ENCODE measurements around the gene DPP6. TPM values are rescaled to one million over a fixed set of nuclear protein-coding genes. Genes with fewer than 3 reads are reported as not detected.

DPP6 gene
- polyA plus RNA-seq, 1 donor (not counting 4 experiments of a cell fraction or from before 2014, with no cell fraction given), result not detected

DNA sequence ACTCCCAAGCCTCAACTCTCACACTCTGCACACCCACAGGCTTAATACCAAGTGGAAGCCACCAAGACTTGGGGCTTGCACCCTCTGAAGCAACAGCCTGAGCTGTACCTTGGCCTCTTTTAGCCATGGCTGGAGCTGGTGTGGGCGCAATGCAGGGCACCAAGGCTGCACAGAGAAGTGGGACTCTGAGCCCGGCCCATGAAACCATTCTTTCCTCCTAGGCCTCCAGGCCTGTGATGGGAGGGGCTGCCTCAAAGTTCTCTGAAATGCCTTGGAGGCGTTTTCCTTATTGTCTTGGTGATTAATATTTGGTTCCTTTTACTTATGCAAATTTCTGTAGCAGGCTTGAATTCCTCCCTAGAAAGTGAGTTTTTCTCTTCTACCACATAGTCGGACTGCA, 674.2 kb downstream of the DPP6 start:
- Histone ChIP-seq H3K9me3 (ENCODE audit: control insufficient read depth, low read depth, low read length) (peaks cover 2% of the 10 kb centered on the region), H4K20me1 (ENCODE audit: control insufficient read depth, extremely low read depth, insufficient read depth, low read length) (no peaks in the 10 kb centered on the region), H3K4me1 (ENCODE audit: control insufficient read depth, extremely low read depth, insufficient read depth, low read length) (no peaks in the 10 kb centered on the region), H3K4me2 (ENCODE audit: control insufficient read depth, extremely low read depth, insufficient read depth, low read depth, low read length) (no peak overlapping the region), H3K27me3 (ENCODE audit: control insufficient read depth, extremely low read depth, insufficient read depth, low read length) (no peaks in the 10 kb centered on the region), H3K9ac (ENCODE audit: control insufficient read depth, extremely low read depth, insufficient read depth, low read length) (no peak overlapping the region), H3K9me1 (ENCODE audit: control insufficient read depth, extremely low read depth, insufficient read depth, low read length) (no peaks in the 10 kb centered on the region), H3K36me3 (ENCODE audit: control insufficient read depth in 2 of 2, extremely low read depth in 1 of 2, insufficient read depth in 2 of 2, low read length in 2 of 2) (no peaks in the 10 kb centered on the region), H2AFZ (ENCODE audit: control insufficient read depth, low read length) (no peak overlapping the region), H3K27ac (ENCODE audit: control insufficient read depth, insufficient read depth, low read length) (no peak overlapping the region), H3K79me2 (ENCODE audit: control insufficient read depth, insufficient read depth, low read length) (no peaks in the 10 kb centered on the region), H3K4me3 (ENCODE audit: control insufficient read depth in 2 of 3, extremely low read depth in 1 of 3, insufficient read depth in 2 of 3, low read depth in 1 of 3, low read length in 3 of 3) (no peak overlapping the region)
- FAIRE-seq (no peak), DNase-seq (ENCODE audit: low read depth, low spot score) (no peak)
- no peak for TF ChIP-seq EZH2 (IDR thresholded peaks at IDR 0.05; ENCODE audit: low read length)
- TF ChIP-seq, protein P1, sequence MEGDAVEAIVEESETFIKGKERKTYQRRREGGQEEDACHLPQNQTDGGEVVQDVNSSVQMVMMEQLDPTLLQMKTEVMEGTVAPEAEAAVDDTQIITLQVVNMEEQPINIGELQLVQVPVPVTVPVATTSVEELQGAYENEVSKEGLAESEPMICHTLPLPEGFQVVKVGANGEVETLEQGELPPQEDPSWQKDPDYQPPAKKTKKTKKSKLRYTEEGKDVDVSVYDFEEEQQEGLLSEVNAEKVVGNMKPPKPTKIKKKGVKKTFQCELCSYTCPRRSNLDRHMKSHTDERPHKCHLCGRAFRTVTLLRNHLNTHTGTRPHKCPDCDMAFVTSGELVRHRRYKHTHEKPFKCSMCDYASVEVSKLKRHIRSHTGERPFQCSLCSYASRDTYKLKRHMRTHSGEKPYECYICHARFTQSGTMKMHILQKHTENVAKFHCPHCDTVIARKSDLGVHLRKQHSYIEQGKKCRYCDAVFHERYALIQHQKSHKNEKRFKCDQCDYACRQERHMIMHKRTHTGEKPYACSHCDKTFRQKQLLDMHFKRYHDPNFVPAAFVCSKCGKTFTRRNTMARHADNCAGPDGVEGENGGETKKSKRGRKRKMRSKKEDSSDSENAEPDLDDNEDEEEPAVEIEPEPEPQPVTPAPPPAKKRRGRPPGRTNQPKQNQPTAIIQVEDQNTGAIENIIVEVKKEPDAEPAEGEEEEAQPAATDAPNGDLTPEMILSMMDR (optimal IDR thresholded peaks at IDR 0.05 in 1 of 3, IDR thresholded peaks at IDR 0.05 in 1 of 3, conservative IDR thresholded peaks at IDR 0.05 in 1 of 3; ENCODE audit: extremely low read depth in 1 of 3, insufficient read depth in 2 of 3, low read length in 3 of 3), result no peak
- dilution Hi-C loops (cut with MboI; ENCODE audit: extremely low pct_ligation_motif_present, low sequenced_read_pairs), result no loop called here

DNA sequence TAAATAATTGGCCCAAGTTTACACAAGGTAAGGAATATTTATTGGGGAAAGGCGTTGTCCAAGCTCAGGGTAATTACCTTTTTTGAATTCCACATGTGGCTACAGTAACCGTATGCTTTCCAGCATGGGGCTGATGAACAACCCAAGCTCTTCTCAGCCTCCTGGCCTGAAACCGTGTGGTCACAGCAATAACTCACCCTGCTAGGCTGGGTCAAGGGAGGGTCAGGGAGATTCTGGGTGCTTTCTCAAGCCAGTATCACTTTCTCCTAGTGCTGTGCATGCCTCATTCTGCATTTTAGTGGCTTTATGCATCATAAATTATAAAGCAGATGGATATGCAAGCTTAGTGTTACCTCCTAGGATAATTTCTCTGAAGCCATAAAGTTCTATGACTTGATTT, 676.9 kb downstream of the DPP6 start:
- FAIRE-seq, result no peak
- H3K4me3 ChIP-seq (ENCODE audit: control insufficient read depth in 2 of 3, extremely low read depth in 1 of 3, insufficient read depth in 2 of 3, low read depth in 1 of 3, low read length in 3 of 3), result no peak overlapping the region
- H3K27ac ChIP-seq (ENCODE audit: control insufficient read depth, insufficient read depth, low read length), result no peak overlapping the region
- no peaks in the 10 kb centered on the region for H3K27me3 ChIP-seq (ENCODE audit: control insufficient read depth, extremely low read depth, insufficient read depth, low read length)
- no peak overlapping the region for H3K9ac ChIP-seq (ENCODE audit: control insufficient read depth, extremely low read depth, insufficient read depth, low read length)
- H3K9me3 ChIP-seq (ENCODE audit: control insufficient read depth, low read depth, low read length), result peaks cover 5% of the 10 kb centered on the region
- no peak overlapping the region for H3K4me2 ChIP-seq (ENCODE audit: control insufficient read depth, extremely low read depth, insufficient read depth, low read depth, low read length)
- H3K9me1 ChIP-seq (ENCODE audit: control insufficient read depth, extremely low read depth, insufficient read depth, low read length), result no peaks in the 10 kb centered on the region
- H3K36me3 ChIP-seq (ENCODE audit: control insufficient read depth in 2 of 2, extremely low read depth in 1 of 2, insufficient read depth in 2 of 2, low read length in 2 of 2), result no peaks in the 10 kb centered on the region
- H2AFZ ChIP-seq (ENCODE audit: control insufficient read depth, low read length), result no peak overlapping the region
- no peaks in the 10 kb centered on the region for H3K79me2 ChIP-seq (ENCODE audit: control insufficient read depth, insufficient read depth, low read length)
- no peaks in the 10 kb centered on the region for H4K20me1 ChIP-seq (ENCODE audit: control insufficient read depth, extremely low read depth, insufficient read depth, low read length)
- H3K4me1 ChIP-seq (ENCODE audit: control insufficient read depth, extremely low read depth, insufficient read depth, low read length), result no peaks in the 10 kb centered on the region
- DNase-seq (ENCODE audit: low read depth, low spot score), result no peak
- dilution Hi-C loops (cut with MboI; ENCODE audit: extremely low pct_ligation_motif_present, low sequenced_read_pairs), result no loop called here
- no peak for TF ChIP-seq EZH2 (IDR thresholded peaks at IDR 0.05; ENCODE audit: low read length)
- TF ChIP-seq, protein P1 (optimal IDR thresholded peaks at IDR 0.05 in 1 of 3, IDR thresholded peaks at IDR 0.05 in 1 of 3, conservative IDR thresholded peaks at IDR 0.05 in 1 of 3; ENCODE audit: extremely low read depth in 1 of 3, insufficient read depth in 2 of 3, low read length in 3 of 3), result no peak

All from keratinocyte (primary cell).